ENCODE results near the gene MSRB2. TPM values are rescaled to one million over a fixed set of nuclear protein-coding genes. Genes with fewer than 3 reads are reported as not detected.
"Not testable (repeated sequence)": the region's sequence is repeated elsewhere in the genome, so short reads cannot be mapped to it uniquely, and the experiment has no call there.

MSRB2 gene
- total RNA-seq, 1 donor from 2014 or later: 31.3 TPM

GRCh38 chr10:23058366-23058765, 37.0 kb upstream of the MSRB2 start:
- no peak overlapping the region for H3K4me3 Mint-ChIP-seq (ENCODE audit: unreplicated experiment)
- DNase-seq: no peak
- TF ChIP-seq, protein P1, sequence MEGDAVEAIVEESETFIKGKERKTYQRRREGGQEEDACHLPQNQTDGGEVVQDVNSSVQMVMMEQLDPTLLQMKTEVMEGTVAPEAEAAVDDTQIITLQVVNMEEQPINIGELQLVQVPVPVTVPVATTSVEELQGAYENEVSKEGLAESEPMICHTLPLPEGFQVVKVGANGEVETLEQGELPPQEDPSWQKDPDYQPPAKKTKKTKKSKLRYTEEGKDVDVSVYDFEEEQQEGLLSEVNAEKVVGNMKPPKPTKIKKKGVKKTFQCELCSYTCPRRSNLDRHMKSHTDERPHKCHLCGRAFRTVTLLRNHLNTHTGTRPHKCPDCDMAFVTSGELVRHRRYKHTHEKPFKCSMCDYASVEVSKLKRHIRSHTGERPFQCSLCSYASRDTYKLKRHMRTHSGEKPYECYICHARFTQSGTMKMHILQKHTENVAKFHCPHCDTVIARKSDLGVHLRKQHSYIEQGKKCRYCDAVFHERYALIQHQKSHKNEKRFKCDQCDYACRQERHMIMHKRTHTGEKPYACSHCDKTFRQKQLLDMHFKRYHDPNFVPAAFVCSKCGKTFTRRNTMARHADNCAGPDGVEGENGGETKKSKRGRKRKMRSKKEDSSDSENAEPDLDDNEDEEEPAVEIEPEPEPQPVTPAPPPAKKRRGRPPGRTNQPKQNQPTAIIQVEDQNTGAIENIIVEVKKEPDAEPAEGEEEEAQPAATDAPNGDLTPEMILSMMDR (IDR thresholded peaks at IDR 0.05; ENCODE audit: partially characterized antibody, unreplicated experiment): no peak
- peaks cover 1% of the 10 kb centered on the region for H3K9me3 Mint-ChIP-seq (ENCODE audit: unreplicated experiment)
- peaks cover 11% of the 10 kb centered on the region for H3K4me1 Mint-ChIP-seq (ENCODE audit: low read depth, unreplicated experiment)
- no peaks in the 10 kb centered on the region for H3K36me3 Mint-ChIP-seq (ENCODE audit: unreplicated experiment)
- H3K27ac Mint-ChIP-seq (ENCODE audit: unreplicated experiment): no peak overlapping the region
- no peaks in the 10 kb centered on the region for H3K27me3 Mint-ChIP-seq (ENCODE audit: unreplicated experiment)

GRCh38 chr10:23060918-23061317, 34.5 kb upstream of the MSRB2 start:
- H3K27me3 Mint-ChIP-seq (ENCODE audit: unreplicated experiment): no peaks in the 10 kb centered on the region

GRCh38 chr10:23063045-23063972, 32.1 kb upstream of the MSRB2 start:
- no peaks in the 10 kb centered on the region for H3K9me3 Mint-ChIP-seq (ENCODE audit: unreplicated experiment)
- TF ChIP-seq, protein P1 (IDR thresholded peaks at IDR 0.05; ENCODE audit: partially characterized antibody, unreplicated experiment): no peak
- no peak for DNase-seq
- H3K4me3 Mint-ChIP-seq (ENCODE audit: unreplicated experiment): no peak overlapping the region
- no peak overlapping the region for H3K27ac Mint-ChIP-seq (ENCODE audit: unreplicated experiment)
- H3K36me3 Mint-ChIP-seq (ENCODE audit: unreplicated experiment): no peaks in the 10 kb centered on the region
- H3K27me3 Mint-ChIP-seq (ENCODE audit: unreplicated experiment): no peaks in the 10 kb centered on the region
- peaks cover 7% of the 10 kb centered on the region for H3K4me1 Mint-ChIP-seq (ENCODE audit: low read depth, unreplicated experiment)

More at GRCh38 chr10:23060918-23061317, 34.5 kb upstream of the MSRB2 start:
- TF ChIP-seq, protein P1 (IDR thresholded peaks at IDR 0.05; ENCODE audit: partially characterized antibody, unreplicated experiment): no peak
- H3K4me1 Mint-ChIP-seq (ENCODE audit: low read depth, unreplicated experiment): peaks cover 9% of the 10 kb centered on the region
- H3K4me3 Mint-ChIP-seq (ENCODE audit: unreplicated experiment): no peak overlapping the region
- no peak for DNase-seq
- H3K9me3 Mint-ChIP-seq (ENCODE audit: unreplicated experiment): no peaks in the 10 kb centered on the region
- H3K27ac Mint-ChIP-seq (ENCODE audit: unreplicated experiment): no peak overlapping the region
- H3K36me3 Mint-ChIP-seq (ENCODE audit: unreplicated experiment): no peaks in the 10 kb centered on the region

- no peak for DNase-seq
- H3K27ac Mint-ChIP-seq (ENCODE audit: unreplicated experiment): no peak overlapping the region
These were observed 31.2 kb upstream of the MSRB2 start for GRCh38 chr10:23063973-23064812.

GRCh38 chr10:23064813-23065114, 30.6 kb upstream of the MSRB2 start:
- not testable (repeated sequence) for H3K27ac Mint-ChIP-seq (ENCODE audit: unreplicated experiment); H3K9me3 Mint-ChIP-seq (ENCODE audit: unreplicated experiment); H3K4me3 Mint-ChIP-seq (ENCODE audit: unreplicated experiment); H3K36me3 Mint-ChIP-seq (ENCODE audit: unreplicated experiment); DNase-seq; H3K27me3 Mint-ChIP-seq (ENCODE audit: unreplicated experiment); H3K4me1 Mint-ChIP-seq (ENCODE audit: low read depth, unreplicated experiment)

More at GRCh38 chr10:23063973-23064812, 31.2 kb upstream of the MSRB2 start:
- TF ChIP-seq, protein P1 (IDR thresholded peaks at IDR 0.05; ENCODE audit: partially characterized antibody, unreplicated experiment): no peak
- Mint-ChIP-seq H3K36me3 (ENCODE audit: unreplicated experiment) (no peaks in the 10 kb centered on the region), H3K9me3 (ENCODE audit: unreplicated experiment) (no peaks in the 10 kb centered on the region), H3K4me1 (ENCODE audit: low read depth, unreplicated experiment) (peaks cover 7% of the 10 kb centered on the region), H3K27me3 (ENCODE audit: unreplicated experiment) (no peaks in the 10 kb centered on the region), H3K4me3 (ENCODE audit: unreplicated experiment) (no peak overlapping the region)

Measured in glutamatergic neuron (in vitro differentiated cells).